Liver (tissue), 9 donors: ENCODE data around the gene PDE4D. TPM values are rescaled to one million over a fixed set of nuclear protein-coding genes. Genes with fewer than 3 reads are reported as not detected.
A peak's percentile ranks its signal among the peaks of the same experiment; 100 is the strongest.

ENCODE experiments used
- DNase-seq: peaks from one replicate; pipeline ENCODE4 v3.0.0-alpha.2; 2017; ENCODE audit warnings: low spot score
- H3K27ac ChIP-seq, 2 donors: one replicate each; pipeline ENCODE4 v1.7.0; 2013; ENCODE audit warnings: inconsistent platforms in 2 of 2, low read length in 2 of 2, control low read depth in 1 of 2, low read depth in 1 of 2, mild to moderate bottlenecking in 1 of 2
- H3K27me3 ChIP-seq, 4 donors: one replicate each; pipeline versions ENCODE4 v1.6.1 to v1.7.0; 2013; ENCODE audit warnings: low read length in 3 of 4, inconsistent platforms in 1 of 4, mild to moderate bottlenecking in 1 of 4, moderate library complexity in 1 of 4; ENCODE audit not compliant: control insufficient read depth in 4 of 4, insufficient read depth in 4 of 4
- H3K36me3 ChIP-seq, 4 donors: one replicate each; pipeline versions ENCODE4 v1.6.1 to v1.7.0; 2013; ENCODE audit warnings: low read length in 3 of 4, mild to moderate bottlenecking in 3 of 4, low read depth in 1 of 4, moderate library complexity in 1 of 4; ENCODE audit not compliant: control insufficient read depth in 4 of 4, insufficient read depth in 3 of 4
- H3K4me1 ChIP-seq, 4 donors: one replicate each; pipeline versions ENCODE4 v1.6.1 to v1.7.0; 2013; ENCODE audit warnings: low read length in 3 of 4, mild to moderate bottlenecking in 3 of 4, moderate library complexity in 1 of 4; ENCODE audit not compliant: control insufficient read depth in 4 of 4, insufficient read depth in 4 of 4
- H3K4me3 ChIP-seq, 3 donors: one replicate each; pipeline versions ENCODE4 v1.6.1 to v1.7.0; 2013; ENCODE audit warnings: low read length in 3 of 3, control low read depth in 1 of 3, low read depth in 1 of 3, mild to moderate bottlenecking in 1 of 3
- H3K9ac ChIP-seq, 2 donors: one replicate each; pipeline ENCODE4 v1.7.0; 2013; ENCODE audit warnings: low read length in 2 of 2, mild to moderate bottlenecking in 2 of 2, moderate library complexity in 2 of 2, control low read depth in 1 of 2, low read depth in 1 of 2
- H3K9me3 ChIP-seq, 4 donors: one replicate each; pipeline versions ENCODE4 v1.6.1 to v1.7.0; 2013; ENCODE audit warnings: low read length in 3 of 4; ENCODE audit not compliant: control insufficient read depth in 4 of 4
- FOXA2 ChIP-seq: IDR thresholded peaks from 2 replicates; pipeline ENCODE4 v1.6.1; 2016; ENCODE audit warnings: antibody characterized with exemption
- HNF4A ChIP-seq, 2 donors: conservative IDR thresholded peaks; 2 replicates each; pipeline ENCODE4 v1.6.1; 2016; ENCODE audit warnings: antibody characterized with exemption in 2 of 2, mild to moderate bottlenecking in 2 of 2
- HNF4G ChIP-seq: IDR thresholded peaks from 2 replicates; pipeline ENCODE4 v1.6.1; 2016; ENCODE audit warnings: antibody characterized with exemption
- NR2F2 ChIP-seq: IDR thresholded peaks from 2 replicates; pipeline ENCODE4 v1.6.1; 2016; ENCODE audit warnings: antibody characterized with exemption
- RAD21 ChIP-seq, 2 donors: IDR thresholded peaks; 2 replicates each; pipeline ENCODE4 v1.6.1; 2016; ENCODE audit warnings: antibody characterized with exemption in 2 of 2, mild to moderate bottlenecking in 2 of 2
- RXRA ChIP-seq, 2 donors: IDR thresholded peaks; 2 replicates each; pipeline ENCODE4 v1.6.1; 2017 to 2018; ENCODE audit warnings: antibody characterized with exemption in 2 of 2, mild to moderate bottlenecking in 1 of 2
- SP1 ChIP-seq: IDR thresholded peaks from 2 replicates; pipeline ENCODE4 v1.6.1; 2018; ENCODE audit warnings: antibody characterized with exemption, mild to moderate bottlenecking
- YY1 ChIP-seq: IDR thresholded peaks from 2 replicates; pipeline ENCODE4 v1.6.1; 2016; ENCODE audit warnings: antibody characterized with exemption, mild to moderate bottlenecking
- WGBS: extraction: QIAGEN DNeasy Blood & Tissue Kit; methylation state at CpG from one replicate; pipeline ENCODE4 v1.1.7; 2013; 5-methylcytosine and 5-hydroxymethylcytosine counted together
- polyA plus RNA-seq, 2 donors: library from polyadenylated mRNA; stranded (reverse) in 1 of 2; unstranded in 1 of 2; fragments of 200-250 nt in 1 of 2; fragments of >200 nt in 1 of 2; fragmentation: Nextera tagmentation in 1 of 2; extraction: Ambion mirVana in 1 of 2; gene quantifications; one replicate each; pipeline versions ENCODE4 v1.2.1 to v1.2.3, GENCODE V29; 2013 to 2015
- total RNA-seq, 2 donors: library from RNA; depleted of rRNA; stranded (reverse); fragments of >200 nt; gene quantifications; one replicate each; pipeline ENCODE4 v1.2.3, GENCODE V29; 2014
- TF ChIP-seq, protein P1 (sequence below): IDR thresholded peaks from 2 replicates; pipeline ENCODE4 v1.6.1; 2016; ENCODE audit warnings: antibody characterized with exemption
- TF ChIP-seq, protein P2 (sequence below): IDR thresholded peaks from 2 replicates; pipeline ENCODE4 v1.6.1; 2016; ENCODE audit warnings: antibody characterized with exemption
- TF ChIP-seq, protein P3 (sequence below): IDR thresholded peaks from 2 replicates; pipeline ENCODE4 v1.6.1; 2016; ENCODE audit warnings: antibody characterized with exemption
- TF ChIP-seq, protein P4 (sequence below): IDR thresholded peaks from 2 replicates; pipeline ENCODE4 v1.6.1; 2016; ENCODE audit warnings: antibody characterized with exemption, mild to moderate bottlenecking
- donor health status: healthy.
- donor health status: healthy.
- donor health status: healthy.
- donor health status: healthy.
- donor health status: healthy.

PDE4D gene
- total and polyA plus RNA-seq, 4 donors = 0.67 to 11.9 (median 6.5) TPM

DNA sequence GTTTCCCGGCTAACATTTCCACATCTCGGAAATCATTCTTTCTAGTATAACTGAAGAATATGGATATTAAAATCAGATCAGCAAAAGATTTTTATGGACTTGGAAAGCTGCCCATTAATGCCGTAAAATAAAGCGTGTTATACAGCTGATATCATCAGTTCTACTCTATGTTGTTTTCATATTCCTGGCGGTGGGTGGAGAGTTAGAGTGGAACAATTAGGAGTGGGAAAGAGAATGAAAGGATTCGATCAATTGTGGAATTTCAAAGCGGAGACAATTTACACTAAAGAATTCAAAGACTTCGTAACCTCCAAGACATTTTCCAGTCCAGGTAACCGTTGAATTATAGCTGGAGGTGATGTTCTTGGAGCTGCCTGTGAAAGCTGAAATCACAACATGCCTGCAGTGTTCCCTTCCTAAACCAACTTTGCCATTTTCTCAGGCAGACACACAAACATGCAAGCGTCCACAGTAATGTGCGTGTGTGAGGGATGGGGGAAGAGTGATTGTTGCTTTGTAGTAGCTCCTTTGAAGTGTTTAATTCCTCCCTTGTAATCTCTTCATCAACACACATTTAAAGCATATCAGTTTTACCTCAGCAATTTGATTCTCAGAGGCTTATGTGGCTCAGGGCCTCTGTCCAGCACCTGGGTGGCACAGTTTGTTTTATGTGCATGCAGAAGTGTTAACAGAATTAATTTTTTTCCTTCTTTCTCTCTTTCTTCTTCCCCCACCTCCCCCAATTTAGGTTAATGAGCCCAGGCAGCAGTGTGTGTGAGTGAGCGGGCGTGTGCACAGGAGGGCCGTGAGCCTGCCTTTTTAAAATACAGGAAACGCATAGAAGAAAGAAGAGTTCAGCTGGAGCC lies 766.6 kb downstream of the PDE4D start:
- Histone ChIP-seq H3K36me3 (no peaks in the 10 kb centered on the region), H3K27me3 (no peaks in the 10 kb centered on the region), H3K9me3 (no peaks in the 10 kb centered on the region), H3K4me3 (no peak overlapping the region), H3K4me1 (peaks cover 0 to 8% (median 0%) of the 10 kb centered on the region in 4 donors), H3K9ac (no peak overlapping the region), H3K27ac (peak overlapping the region in 1 of 2 donors; percentile 56)
- TF ChIP-seq RXRA (IDR thresholded peaks at IDR 0.05) (no peak), NR2F2 (no peak), HNF4G (no peak), SP1 (no peak), YY1 (no peak), RAD21 (IDR thresholded peaks at IDR 0.05) (no peak), HNF4A (conservative IDR thresholded peaks at IDR 0.05) (no peak)
- TF ChIP-seq, protein P1, sequence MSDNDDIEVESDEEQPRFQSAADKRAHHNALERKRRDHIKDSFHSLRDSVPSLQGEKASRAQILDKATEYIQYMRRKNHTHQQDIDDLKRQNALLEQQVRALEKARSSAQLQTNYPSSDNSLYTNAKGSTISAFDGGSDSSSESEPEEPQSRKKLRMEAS = no peak
- TF ChIP-seq, protein P2, sequence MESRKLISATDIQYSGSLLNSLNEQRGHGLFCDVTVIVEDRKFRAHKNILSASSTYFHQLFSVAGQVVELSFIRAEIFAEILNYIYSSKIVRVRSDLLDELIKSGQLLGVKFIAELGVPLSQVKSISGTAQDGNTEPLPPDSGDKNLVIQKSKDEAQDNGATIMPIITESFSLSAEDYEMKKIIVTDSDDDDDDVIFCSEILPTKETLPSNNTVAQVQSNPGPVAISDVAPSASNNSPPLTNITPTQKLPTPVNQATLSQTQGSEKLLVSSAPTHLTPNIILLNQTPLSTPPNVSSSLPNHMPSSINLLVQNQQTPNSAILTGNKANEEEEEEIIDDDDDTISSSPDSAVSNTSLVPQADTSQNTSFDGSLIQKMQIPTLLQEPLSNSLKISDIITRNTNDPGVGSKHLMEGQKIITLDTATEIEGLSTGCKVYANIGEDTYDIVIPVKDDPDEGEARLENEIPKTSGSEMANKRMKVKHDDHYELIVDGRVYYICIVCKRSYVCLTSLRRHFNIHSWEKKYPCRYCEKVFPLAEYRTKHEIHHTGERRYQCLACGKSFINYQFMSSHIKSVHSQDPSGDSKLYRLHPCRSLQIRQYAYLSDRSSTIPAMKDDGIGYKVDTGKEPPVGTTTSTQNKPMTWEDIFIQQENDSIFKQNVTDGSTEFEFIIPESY = no peak
- TF ChIP-seq, protein P3, sequence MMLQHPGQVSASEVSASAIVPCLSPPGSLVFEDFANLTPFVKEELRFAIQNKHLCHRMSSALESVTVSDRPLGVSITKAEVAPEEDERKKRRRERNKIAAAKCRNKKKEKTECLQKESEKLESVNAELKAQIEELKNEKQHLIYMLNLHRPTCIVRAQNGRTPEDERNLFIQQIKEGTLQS = no peak
- TF ChIP-seq, protein P4, sequence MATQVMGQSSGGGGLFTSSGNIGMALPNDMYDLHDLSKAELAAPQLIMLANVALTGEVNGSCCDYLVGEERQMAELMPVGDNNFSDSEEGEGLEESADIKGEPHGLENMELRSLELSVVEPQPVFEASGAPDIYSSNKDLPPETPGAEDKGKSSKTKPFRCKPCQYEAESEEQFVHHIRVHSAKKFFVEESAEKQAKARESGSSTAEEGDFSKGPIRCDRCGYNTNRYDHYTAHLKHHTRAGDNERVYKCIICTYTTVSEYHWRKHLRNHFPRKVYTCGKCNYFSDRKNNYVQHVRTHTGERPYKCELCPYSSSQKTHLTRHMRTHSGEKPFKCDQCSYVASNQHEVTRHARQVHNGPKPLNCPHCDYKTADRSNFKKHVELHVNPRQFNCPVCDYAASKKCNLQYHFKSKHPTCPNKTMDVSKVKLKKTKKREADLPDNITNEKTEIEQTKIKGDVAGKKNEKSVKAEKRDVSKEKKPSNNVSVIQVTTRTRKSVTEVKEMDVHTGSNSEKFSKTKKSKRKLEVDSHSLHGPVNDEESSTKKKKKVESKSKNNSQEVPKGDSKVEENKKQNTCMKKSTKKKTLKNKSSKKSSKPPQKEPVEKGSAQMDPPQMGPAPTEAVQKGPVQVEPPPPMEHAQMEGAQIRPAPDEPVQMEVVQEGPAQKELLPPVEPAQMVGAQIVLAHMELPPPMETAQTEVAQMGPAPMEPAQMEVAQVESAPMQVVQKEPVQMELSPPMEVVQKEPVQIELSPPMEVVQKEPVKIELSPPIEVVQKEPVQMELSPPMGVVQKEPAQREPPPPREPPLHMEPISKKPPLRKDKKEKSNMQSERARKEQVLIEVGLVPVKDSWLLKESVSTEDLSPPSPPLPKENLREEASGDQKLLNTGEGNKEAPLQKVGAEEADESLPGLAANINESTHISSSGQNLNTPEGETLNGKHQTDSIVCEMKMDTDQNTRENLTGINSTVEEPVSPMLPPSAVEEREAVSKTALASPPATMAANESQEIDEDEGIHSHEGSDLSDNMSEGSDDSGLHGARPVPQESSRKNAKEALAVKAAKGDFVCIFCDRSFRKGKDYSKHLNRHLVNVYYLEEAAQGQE = no peak
- WGBS = 70% methylated on average over 15 of the region's 15 CpGs
- no peak for DNase-seq

DNA sequence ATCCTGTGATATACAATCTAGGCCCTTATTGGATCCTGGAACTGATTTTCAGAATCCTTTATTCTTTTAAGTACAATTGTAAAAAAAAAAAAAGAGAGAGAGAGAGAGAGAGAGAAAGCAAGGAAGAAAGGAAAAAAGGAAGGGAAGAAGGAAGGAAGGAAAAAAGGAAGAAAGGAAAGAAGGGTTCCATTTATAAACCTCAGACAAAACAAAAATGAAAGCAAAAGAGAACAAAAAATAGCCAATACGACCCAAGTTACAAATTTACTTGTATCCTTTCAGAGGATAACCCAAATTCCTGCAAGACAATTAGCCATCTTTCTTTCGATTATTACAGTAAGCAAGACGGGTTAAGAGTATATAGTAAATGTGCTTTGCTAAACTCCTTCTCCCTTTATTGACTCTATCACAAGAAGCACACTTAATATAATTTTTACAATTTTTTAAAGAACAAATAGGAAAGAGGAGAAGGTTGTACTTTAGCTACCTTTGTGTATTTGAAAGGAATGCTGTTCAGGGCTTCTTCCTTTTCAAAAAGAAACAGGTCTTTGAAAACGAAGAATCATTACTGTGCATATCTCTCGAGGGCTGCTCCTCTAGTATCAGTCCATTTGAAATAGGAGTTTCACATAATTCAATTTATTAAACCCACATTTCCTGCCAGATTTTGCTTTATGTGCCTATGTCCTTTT lies 767.4 kb downstream of the PDE4D start:
- no peak for DNase-seq
- Histone ChIP-seq H3K27ac (no peak overlapping the region), H3K27me3 (no peaks in the 10 kb centered on the region), H3K4me3 (no peak overlapping the region), H3K4me1 (peaks cover 0 to 8% (median 0%) of the 10 kb centered on the region in 4 donors), H3K9me3 (no peaks in the 10 kb centered on the region), H3K9ac (no peak overlapping the region), H3K36me3 (no peaks in the 10 kb centered on the region)
- no peak for TF ChIP-seq FOXA2
- TF ChIP-seq, protein P2 = no peak
- no peak for TF ChIP-seq HNF4A (conservative IDR thresholded peaks at IDR 0.05)
- WGBS = 74% methylated on average over 5 of the region's 5 CpGs
